Endothelial cell (in vitro differentiated cells): Measurements from ENCODE around the gene SUMO4. TPM values are rescaled to one million over a fixed set of nuclear protein-coding genes. Genes with fewer than 3 reads are reported as not detected.

Experiments
- DNase-seq: peaks from one replicate; pipeline ENCODE4 v3.0.0; 2021; ENCODE audit warnings: low spot score
- H3K27ac Mint-ChIP-seq: one replicate; pipeline ENCODE4 v1.8.0; 2021; ENCODE audit warnings: mixed read lengths, inconsistent platforms; ENCODE audit not compliant: unreplicated experiment
- H3K27me3 Mint-ChIP-seq: one replicate; pipeline ENCODE4 v1.8.0; 2021; ENCODE audit warnings: mild to moderate bottlenecking, moderate library complexity, mixed read lengths, inconsistent platforms; ENCODE audit not compliant: unreplicated experiment
- H3K36me3 Mint-ChIP-seq: one replicate; pipeline ENCODE4 v1.8.0; 2021; ENCODE audit warnings: mild to moderate bottlenecking, low read depth, mixed read lengths, inconsistent platforms; ENCODE audit not compliant: unreplicated experiment
- H3K4me1 Mint-ChIP-seq: one replicate; pipeline ENCODE4 v1.8.0; 2021; ENCODE audit warnings: mild to moderate bottlenecking, mixed read lengths, inconsistent platforms; ENCODE audit not compliant: unreplicated experiment
- H3K4me3 Mint-ChIP-seq: one replicate; pipeline ENCODE4 v1.8.0; 2021; ENCODE audit warnings: mild to moderate bottlenecking, mixed read lengths, inconsistent platforms; ENCODE audit not compliant: unreplicated experiment
- H3K9me3 Mint-ChIP-seq: one replicate; pipeline ENCODE4 v1.8.0; 2021; ENCODE audit warnings: mixed read lengths, inconsistent platforms; ENCODE audit not compliant: unreplicated experiment
- CTCF ChIP-seq: fragments of 200-600 bp; sonication (generic); IDR thresholded peaks from one replicate; pipeline ENCODE4 v1.5.0; 2021; ENCODE audit warnings: antibody characterized with exemption; ENCODE audit not compliant: unreplicated experiment
- total RNA-seq: library from RNA; stranded (reverse); fragmentation: NEBNext Ultra II Directional; extraction: Animal tissue kit (Norgen Biotek cat#: 25700); gene quantifications from one replicate; pipeline ENCODE4 v1.2.1, GENCODE V29; 2021; ENCODE audit not compliant: unreplicated experiment

The SUMO4 gene
- total RNA-seq, 1 donor from 2014 or later: 4.8 TPM

- DNase-seq: no peak
- Mint-ChIP-seq H3K4me1 (peaks cover 23% of the 10 kb centered on the region), H3K27ac (no peak overlapping the region), H3K27me3 (peaks cover 2% of the 10 kb centered on the region), H3K36me3 (peaks cover 18% of the 10 kb centered on the region), H3K9me3 (no peaks in the 10 kb centered on the region), H3K4me3 (no peak overlapping the region)
- TF ChIP-seq CTCF: no peak
Measured at GRCh38 chr6:149360536-149360935, 39.5 kb upstream of the SUMO4 start.

GRCh38 chr6:149362289-149362688 lies 37.8 kb upstream of the SUMO4 start:
- Mint-ChIP-seq H3K9me3 (no peaks in the 10 kb centered on the region), H3K4me1 (peaks cover 23% of the 10 kb centered on the region), H3K27ac (no peak overlapping the region), H3K27me3 (peaks cover 2% of the 10 kb centered on the region), H3K36me3 (peaks cover 18% of the 10 kb centered on the region), H3K4me3 (no peak overlapping the region)
- DNase-seq: no peak
- TF ChIP-seq CTCF: no peak

GRCh38 chr6:149363154-149363553 lies 36.9 kb upstream of the SUMO4 start:
- no peak for DNase-seq
- Mint-ChIP-seq H3K36me3 (peaks cover 18% of the 10 kb centered on the region), H3K4me1 (peaks cover 23% of the 10 kb centered on the region), H3K27me3 (peaks cover 2% of the 10 kb centered on the region), H3K27ac (no peak overlapping the region), H3K4me3 (no peak overlapping the region), H3K9me3 (no peaks in the 10 kb centered on the region)
- TF ChIP-seq CTCF: no peak

GRCh38 chr6:149364557-149364956 lies 35.5 kb upstream of the SUMO4 start:
- Mint-ChIP-seq H3K4me3 (no peak overlapping the region), H3K36me3 (peaks cover 13% of the 10 kb centered on the region), H3K27ac (no peak overlapping the region), H3K27me3 (no peaks in the 10 kb centered on the region), H3K9me3 (no peaks in the 10 kb centered on the region), H3K4me1 (peaks cover 23% of the 10 kb centered on the region)
- no peak for TF ChIP-seq CTCF
- no peak for DNase-seq

GRCh38 chr6:149365197-149365596 lies 34.9 kb upstream of the SUMO4 start:
- Mint-ChIP-seq H3K36me3 (peaks cover 10% of the 10 kb centered on the region), H3K9me3 (no peaks in the 10 kb centered on the region), H3K4me1 (peaks cover 22% of the 10 kb centered on the region), H3K27ac (no peak overlapping the region), H3K4me3 (no peak overlapping the region), H3K27me3 (no peaks in the 10 kb centered on the region)
- no peak for TF ChIP-seq CTCF
- DNase-seq: no peak
